Neural cell (in vitro differentiated cells): ENCODE measurements around the gene CCDC106. TPM values are rescaled to one million over a fixed set of nuclear protein-coding genes. Genes with fewer than 3 reads are reported as not detected.
A peak's percentile ranks its signal among the peaks of the same experiment; 100 is the strongest.

Experiments
- H2AFZ ChIP-seq: fragments of 200-600, 300-800 bp; sonication (generic), shearing (Covaris generic); 2 replicates; pipeline ENCODE4 v1.6.0; 2014; ENCODE audit warnings: low read depth, mild to moderate bottlenecking, antibody characterized with exemption, low read length, moderate library complexity
- H3F3A ChIP-seq: fragments of 200-600 bp; shearing (Covaris generic); 2 replicates; pipeline ENCODE4 v1.6.1; 2016; ENCODE audit warnings: mild to moderate bottlenecking, moderate library complexity, mixed read lengths, antibody characterized with exemption, low read length; ENCODE audit not compliant: insufficient read depth, poor library complexity, severe bottlenecking
- H3K27ac ChIP-seq: fragments of 200-600, 300-800 bp; sonication (generic), shearing (Covaris generic); 2 replicates; pipeline ENCODE4 v1.5.1; 2014; ENCODE audit warnings: mild to moderate bottlenecking, low read length, moderate library complexity
- H3K27me3 ChIP-seq: fragments of 300-800, 200-600 bp; sonication (generic), shearing (Covaris generic); 2 replicates; pipeline ENCODE4 v1.6.0; 2014; ENCODE audit warnings: mild to moderate bottlenecking, low read depth, low read length, moderate library complexity; ENCODE audit not compliant: insufficient read depth
- H3K36me3 ChIP-seq: fragments of 300-800, 200-600 bp; sonication (generic), shearing (Covaris generic); 2 replicates; pipeline ENCODE4 v1.5.1; 2014; ENCODE audit warnings: mild to moderate bottlenecking, antibody characterized with exemption, low read length, moderate library complexity; ENCODE audit not compliant: insufficient read depth
- H3K4me2 ChIP-seq: fragments of 300-800, 200-600 bp; sonication (generic), shearing (Covaris generic); 2 replicates; pipeline ENCODE4 v1.6.0; 2014; ENCODE audit warnings: mild to moderate bottlenecking, low read length
- H3K4me3 ChIP-seq: fragments of 300-800, 200-600 bp; sonication (generic), shearing (Covaris generic); 2 replicates; pipeline ENCODE4 v1.5.1; 2014; ENCODE audit warnings: mild to moderate bottlenecking, low read length, moderate library complexity
- H3K79me2 ChIP-seq: fragments of 200-600 bp; shearing (Covaris generic); replicated peaks from 2 replicates; pipeline ENCODE4 v1.6.0; 2014; ENCODE audit warnings: mild to moderate bottlenecking, low read length, moderate library complexity; ENCODE audit not compliant: insufficient read depth
- H3K9ac ChIP-seq: fragments of 300-800, 200-600 bp; sonication (generic), shearing (Covaris generic); 2 replicates; pipeline ENCODE4 v1.6.1; 2016; ENCODE audit warnings: mild to moderate bottlenecking, low read length, mixed read lengths
- H3K9me2 ChIP-seq: fragments of 200-600 bp; shearing (Covaris generic); 2 replicates; pipeline ENCODE4 v1.6.1; 2016; ENCODE audit warnings: mild to moderate bottlenecking, low read length, mixed read lengths; ENCODE audit not compliant: insufficient read depth
- H3K9me3 ChIP-seq: fragments of 200-600, 300-800 bp; sonication (generic), shearing (Covaris generic); 2 replicates; pipeline ENCODE4 v1.6.1; 2016; ENCODE audit warnings: mild to moderate bottlenecking, mixed run types, low read length, moderate library complexity, mixed read lengths
- H4K20me1 ChIP-seq: fragments of 200-600 bp; shearing (Covaris generic); 2 replicates; pipeline ENCODE4 v1.6.1; 2016; ENCODE audit warnings: mild to moderate bottlenecking, mixed run types; ENCODE audit not compliant: insufficient read depth
- EP300 ChIP-seq: fragments of 450-650 bp; conservative IDR thresholded peaks from 2 replicates; pipeline ENCODE4 v1.6.1; 2014; ENCODE audit warnings: antibody characterized with exemption, mild to moderate bottlenecking, moderate library complexity; ENCODE audit not compliant: poor library complexity, severe bottlenecking
- EZH2 ChIP-seq: fragments of 200-600, 300-800 bp; shearing (Covaris generic), sonication (generic); IDR thresholded peaks from 2 replicates; pipeline ENCODE4 v1.6.1; 2014; ENCODE audit warnings: antibody characterized with exemption, low read length, borderline replicate concordance, mild to moderate bottlenecking; ENCODE audit not compliant: insufficient read depth, poor library complexity, severe bottlenecking
- MXI1 ChIP-seq: fragments of 450-650 bp; conservative IDR thresholded peaks from 2 replicates; pipeline ENCODE4 v1.6.1; 2014; ENCODE audit warnings: antibody characterized with exemption, mild to moderate bottlenecking; ENCODE audit not compliant: poor library complexity, severe bottlenecking
- POLR2AphosphoS5 ChIP-seq: IDR thresholded peaks from 2 replicates; pipeline ENCODE4 v1.6.1; 2012
- RAD21 ChIP-seq: fragments of 450-650 bp; conservative IDR thresholded peaks from 2 replicates; pipeline ENCODE4 v1.6.1; 2014; ENCODE audit warnings: antibody characterized with exemption, mild to moderate bottlenecking, moderate library complexity
- SMC3 ChIP-seq: fragments of 450-650 bp; conservative IDR thresholded peaks from 2 replicates; pipeline ENCODE4 v1.6.1; 2014; ENCODE audit warnings: antibody characterized with exemption, mild to moderate bottlenecking, moderate library complexity; ENCODE audit not compliant: poor library complexity
- TAF1 ChIP-seq: IDR thresholded peaks from 2 replicates; pipeline ENCODE4 v1.6.1; 2012; ENCODE audit warnings: low read depth
- polyA minus RNA-seq: library from RNA; depleted of rRNA, polyadenylated mRNA; stranded (reverse); fragments of >200 nt; gene quantifications from 2 replicates; pipeline ENCODE4 v1.2.3, GENCODE V29; 2014
- polyA plus RNA-seq: library from polyadenylated mRNA; depleted of rRNA; stranded (reverse); fragments of >200 nt; gene quantifications from 2 replicates; pipeline ENCODE4 v1.2.3, GENCODE V29; 2014
- TF ChIP-seq, protein P1 (sequence below): IDR thresholded peaks from 2 replicates; pipeline ENCODE4 v1.6.1; 2012; ENCODE audit warnings: borderline replicate concordance
- TF ChIP-seq, protein P2 (sequence below): fragments of 450-650 bp; IDR thresholded peaks from 2 replicates; pipeline ENCODE4 v1.5.1; 2014; ENCODE audit warnings: antibody characterized with exemption, mild to moderate bottlenecking, moderate library complexity; ENCODE audit not compliant: poor library complexity, severe bottlenecking

The CCDC106 gene
- polyA plus RNA-seq (33.8 and 40.7 TPM in 2 replicates), polyA minus RNA-seq (24.1 and 24.4 TPM in 2 replicates)

DNA sequence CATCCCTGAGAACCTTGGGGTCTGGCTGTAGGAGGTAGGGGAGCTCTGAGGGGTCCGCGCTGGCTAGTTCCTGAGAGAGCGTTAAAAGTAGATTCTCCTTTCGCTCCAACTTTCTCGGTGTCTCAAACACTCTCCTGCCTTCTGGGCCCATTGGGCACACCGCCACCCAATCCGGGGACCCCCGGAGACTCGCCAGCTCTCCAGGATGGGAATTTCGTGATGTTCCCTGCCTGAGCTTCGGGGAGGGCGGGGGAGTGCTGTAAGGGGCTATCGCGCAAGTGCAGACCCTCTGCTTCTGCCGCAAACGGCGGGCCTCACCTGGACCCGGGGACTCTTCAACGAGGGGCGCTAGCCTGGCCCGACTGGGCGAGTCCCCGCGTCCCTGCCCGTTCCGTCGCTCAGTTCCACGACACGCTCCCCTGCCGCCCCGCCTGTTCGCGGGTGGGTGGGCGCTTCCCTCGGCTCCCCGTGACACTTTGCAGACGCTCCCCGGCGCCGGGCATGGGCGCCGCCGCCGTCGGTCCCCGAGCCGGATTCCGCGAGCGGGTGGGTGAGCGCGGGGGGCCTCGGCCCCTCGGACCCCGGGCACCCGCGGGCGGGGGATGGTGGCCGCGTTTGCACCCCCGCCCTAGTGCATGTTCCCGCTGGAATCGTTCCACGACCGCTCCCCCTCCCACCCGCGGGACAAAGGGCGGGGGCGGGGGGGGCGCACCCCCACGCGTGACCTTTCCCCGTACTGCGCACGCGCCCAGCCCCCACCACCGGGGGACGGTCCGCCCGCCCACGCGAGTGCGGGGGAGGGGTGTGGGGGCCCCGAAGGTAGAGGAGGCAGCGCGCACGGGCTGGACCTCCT, at the start of gene CCDC106:
Gene CCDC106, plus strand, starts transcription at position 481 of the 853 bp plus-strand sequence. CDS start 835 bp downstream, outside the sequence.
- Histone ChIP-seq H2AFZ (peak within 1 kb of the TSS; percentile 62), H3K9me3 (no peaks in the 10 kb centered on the region), H3F3A (no peaks in the 10 kb centered on the region), H3K27ac (peak within 1 kb of the TSS; percentile 76), H3K9me2 (no peaks in the 10 kb centered on the region), H4K20me1 (no peaks in the 10 kb centered on the region), H3K36me3 (no peaks in the 10 kb centered on the region), H3K9ac (peak within 1 kb of the TSS; percentile 89), H3K27me3 (no peaks in the 10 kb centered on the region), H3K4me2 (peak within 1 kb of the TSS; percentile 92), H3K79me2 (peaks cover 18% of the 10 kb centered on the region), H3K4me3 (peak within 1 kb of the TSS; percentile 94)
- TF ChIP-seq, protein P1, sequence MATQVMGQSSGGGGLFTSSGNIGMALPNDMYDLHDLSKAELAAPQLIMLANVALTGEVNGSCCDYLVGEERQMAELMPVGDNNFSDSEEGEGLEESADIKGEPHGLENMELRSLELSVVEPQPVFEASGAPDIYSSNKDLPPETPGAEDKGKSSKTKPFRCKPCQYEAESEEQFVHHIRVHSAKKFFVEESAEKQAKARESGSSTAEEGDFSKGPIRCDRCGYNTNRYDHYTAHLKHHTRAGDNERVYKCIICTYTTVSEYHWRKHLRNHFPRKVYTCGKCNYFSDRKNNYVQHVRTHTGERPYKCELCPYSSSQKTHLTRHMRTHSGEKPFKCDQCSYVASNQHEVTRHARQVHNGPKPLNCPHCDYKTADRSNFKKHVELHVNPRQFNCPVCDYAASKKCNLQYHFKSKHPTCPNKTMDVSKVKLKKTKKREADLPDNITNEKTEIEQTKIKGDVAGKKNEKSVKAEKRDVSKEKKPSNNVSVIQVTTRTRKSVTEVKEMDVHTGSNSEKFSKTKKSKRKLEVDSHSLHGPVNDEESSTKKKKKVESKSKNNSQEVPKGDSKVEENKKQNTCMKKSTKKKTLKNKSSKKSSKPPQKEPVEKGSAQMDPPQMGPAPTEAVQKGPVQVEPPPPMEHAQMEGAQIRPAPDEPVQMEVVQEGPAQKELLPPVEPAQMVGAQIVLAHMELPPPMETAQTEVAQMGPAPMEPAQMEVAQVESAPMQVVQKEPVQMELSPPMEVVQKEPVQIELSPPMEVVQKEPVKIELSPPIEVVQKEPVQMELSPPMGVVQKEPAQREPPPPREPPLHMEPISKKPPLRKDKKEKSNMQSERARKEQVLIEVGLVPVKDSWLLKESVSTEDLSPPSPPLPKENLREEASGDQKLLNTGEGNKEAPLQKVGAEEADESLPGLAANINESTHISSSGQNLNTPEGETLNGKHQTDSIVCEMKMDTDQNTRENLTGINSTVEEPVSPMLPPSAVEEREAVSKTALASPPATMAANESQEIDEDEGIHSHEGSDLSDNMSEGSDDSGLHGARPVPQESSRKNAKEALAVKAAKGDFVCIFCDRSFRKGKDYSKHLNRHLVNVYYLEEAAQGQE = no peak
- TF ChIP-seq EP300 (peak; percentile 17), POLR2AphosphoS5 (peak; percentile 32), SMC3 (peak; percentile 33), MXI1 (peak; percentile 74)
- TF ChIP-seq, protein P2, sequence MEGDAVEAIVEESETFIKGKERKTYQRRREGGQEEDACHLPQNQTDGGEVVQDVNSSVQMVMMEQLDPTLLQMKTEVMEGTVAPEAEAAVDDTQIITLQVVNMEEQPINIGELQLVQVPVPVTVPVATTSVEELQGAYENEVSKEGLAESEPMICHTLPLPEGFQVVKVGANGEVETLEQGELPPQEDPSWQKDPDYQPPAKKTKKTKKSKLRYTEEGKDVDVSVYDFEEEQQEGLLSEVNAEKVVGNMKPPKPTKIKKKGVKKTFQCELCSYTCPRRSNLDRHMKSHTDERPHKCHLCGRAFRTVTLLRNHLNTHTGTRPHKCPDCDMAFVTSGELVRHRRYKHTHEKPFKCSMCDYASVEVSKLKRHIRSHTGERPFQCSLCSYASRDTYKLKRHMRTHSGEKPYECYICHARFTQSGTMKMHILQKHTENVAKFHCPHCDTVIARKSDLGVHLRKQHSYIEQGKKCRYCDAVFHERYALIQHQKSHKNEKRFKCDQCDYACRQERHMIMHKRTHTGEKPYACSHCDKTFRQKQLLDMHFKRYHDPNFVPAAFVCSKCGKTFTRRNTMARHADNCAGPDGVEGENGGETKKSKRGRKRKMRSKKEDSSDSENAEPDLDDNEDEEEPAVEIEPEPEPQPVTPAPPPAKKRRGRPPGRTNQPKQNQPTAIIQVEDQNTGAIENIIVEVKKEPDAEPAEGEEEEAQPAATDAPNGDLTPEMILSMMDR = no peak

DNA sequence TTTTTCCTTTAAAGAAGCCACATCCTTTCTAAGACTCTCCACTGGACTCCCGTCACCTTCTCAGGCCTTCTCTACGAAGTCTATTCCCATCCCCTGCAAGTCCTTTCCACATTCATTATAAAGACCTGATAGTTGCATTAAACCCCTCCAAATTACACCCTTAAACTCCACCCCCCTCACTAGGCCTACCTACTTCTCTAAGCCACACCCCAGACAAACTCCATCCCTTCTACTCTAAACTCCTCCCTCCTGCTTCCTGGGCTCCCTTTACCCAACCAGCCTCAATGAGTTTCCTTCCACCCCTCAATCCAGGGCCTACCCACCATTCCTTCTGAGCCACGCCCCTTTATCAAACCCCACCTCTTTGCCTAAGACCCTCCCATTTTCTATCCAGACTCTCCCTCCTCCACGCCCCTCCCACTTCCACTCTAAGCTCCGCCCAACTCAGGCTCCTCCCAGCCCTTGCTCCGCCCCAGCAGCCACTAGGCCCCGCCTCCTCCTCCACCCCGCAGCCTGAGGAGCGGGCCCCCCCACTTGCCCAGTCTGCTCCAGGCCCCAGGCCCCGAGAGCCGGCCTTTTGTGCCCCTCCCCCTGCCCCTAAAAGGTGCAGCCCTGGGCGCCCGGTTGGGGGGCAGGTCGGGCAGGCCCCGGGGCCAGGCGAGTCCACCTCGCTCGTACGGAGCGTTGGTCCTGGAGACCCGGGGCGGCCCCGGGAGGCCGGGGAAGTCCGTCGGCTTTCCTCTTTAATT, 49.1 kb upstream of the CCDC106 start:
- Histone ChIP-seq H3K4me3 (peak overlapping the region; percentile 75), H3K9me3 (no peaks in the 10 kb centered on the region), H3K9ac (peak overlapping the region; percentile 91), H3F3A (no peaks in the 10 kb centered on the region), H3K27ac (peak overlapping the region; percentile 99), H2AFZ (peak overlapping the region; percentile 47), H3K9me2 (no peaks in the 10 kb centered on the region), H4K20me1 (no peaks in the 10 kb centered on the region), H3K27me3 (no peaks in the 10 kb centered on the region), H3K36me3 (no peaks in the 10 kb centered on the region), H3K79me2 (peaks cover 5% of the 10 kb centered on the region), H3K4me2 (no peak overlapping the region)
- TF ChIP-seq SMC3 = peak; percentile 47
- TF ChIP-seq RAD21 = no peak
- no peak for TF ChIP-seq EZH2
- peak; percentile 86 for TF ChIP-seq EP300
- TF ChIP-seq, protein P1 = no peak
- TF ChIP-seq, protein P2 = no peak
- peak; percentile 64 for TF ChIP-seq MXI1
- no peak for TF ChIP-seq POLR2AphosphoS5
- no peak for TF ChIP-seq TAF1
